Osteoblast (primary cell): Measurements from ENCODE around the gene OTOP3. TPM values are rescaled to one million over a fixed set of nuclear protein-coding genes. Genes with fewer than 3 reads are reported as not detected.

ENCODE experiments used
- DNase-seq: peaks from one replicate; pipeline ENCODE4 v3.0.0; 2011; ENCODE audit warnings: low spot score, mixed read lengths; ENCODE audit not compliant: insufficient read length; ENCODE audit errors: missing footprints
- H2AFZ ChIP-seq: 2 replicates; pipeline ENCODE4 v1.6.0; 2011; ENCODE audit warnings: mild to moderate bottlenecking, low read length
- H3K27ac ChIP-seq: 2 replicates; pipeline ENCODE4 v1.5.1; 2011; ENCODE audit warnings: mild to moderate bottlenecking, low read depth, low read length, moderate library complexity
- H3K27me3 ChIP-seq: 2 replicates; pipeline ENCODE4 v1.6.0; 2012; ENCODE audit warnings: mild to moderate bottlenecking, control low read depth, inconsistent platforms, low read length, moderate library complexity; ENCODE audit not compliant: insufficient read depth
- H3K36me3 ChIP-seq: 2 replicates; pipeline ENCODE4 v1.5.1; 2011; ENCODE audit warnings: mild to moderate bottlenecking, low read length, control low read depth, moderate library complexity; ENCODE audit not compliant: insufficient read depth
- H3K4me1 ChIP-seq: 2 replicates; pipeline ENCODE4 v1.5.1; 2011; ENCODE audit warnings: mild to moderate bottlenecking, low read length, control low read depth, moderate library complexity; ENCODE audit not compliant: insufficient read depth
- H3K4me2 ChIP-seq: 2 replicates; pipeline ENCODE4 v1.6.0; 2011; ENCODE audit warnings: mild to moderate bottlenecking, low read length; ENCODE audit not compliant: insufficient read depth
- H3K4me3 ChIP-seq: fragments of 200-600 bp; sonication (generic); 3 replicates; pipeline ENCODE4 v1.5.1; 2012; ENCODE audit warnings: mild to moderate bottlenecking, low read length, inconsistent platforms; ENCODE audit not compliant: insufficient read depth
- H3K79me2 ChIP-seq: 2 replicates; pipeline ENCODE4 v1.6.0; 2012; ENCODE audit warnings: mild to moderate bottlenecking, low read length, control low read depth, inconsistent platforms; ENCODE audit not compliant: insufficient read depth
- H3K9me3 ChIP-seq: 2 replicates; pipeline ENCODE4 v1.5.1; 2011; ENCODE audit warnings: low read depth, low read length, control low read depth
- H4K20me1 ChIP-seq: 2 replicates; pipeline ENCODE4 v1.6.0; 2012; ENCODE audit warnings: mild to moderate bottlenecking, low read length, control low read depth; ENCODE audit not compliant: insufficient read depth
- total RNA-seq: library from RNA; depleted of rRNA; stranded (reverse); fragments of >200 nt; gene quantifications from 2 replicates; pipeline ENCODE4 v1.2.3, GENCODE V29; 2012
- TF ChIP-seq, protein P1 (sequence below): IDR thresholded peaks from 2 replicates; pipeline ENCODE4 v1.5.1; 2011; ENCODE audit warnings: mild to moderate bottlenecking, low read depth, low read length, moderate library complexity; ENCODE audit errors: extremely low read depth

The OTOP3 gene
- total RNA-seq, 1 donor, result not detected

- Histone ChIP-seq H3K4me3 (no peak overlapping the region), H3K4me1 (peaks cover 5% of the 10 kb centered on the region), H3K27me3 (no peaks in the 10 kb centered on the region), H3K9me3 (no peaks in the 10 kb centered on the region), H3K4me2 (no peak overlapping the region), H3K36me3 (no peaks in the 10 kb centered on the region), H3K79me2 (no peaks in the 10 kb centered on the region), H4K20me1 (no peaks in the 10 kb centered on the region), H2AFZ (peak overlapping the region; percentile 63), H3K27ac (no peak overlapping the region)
- TF ChIP-seq, protein P1, sequence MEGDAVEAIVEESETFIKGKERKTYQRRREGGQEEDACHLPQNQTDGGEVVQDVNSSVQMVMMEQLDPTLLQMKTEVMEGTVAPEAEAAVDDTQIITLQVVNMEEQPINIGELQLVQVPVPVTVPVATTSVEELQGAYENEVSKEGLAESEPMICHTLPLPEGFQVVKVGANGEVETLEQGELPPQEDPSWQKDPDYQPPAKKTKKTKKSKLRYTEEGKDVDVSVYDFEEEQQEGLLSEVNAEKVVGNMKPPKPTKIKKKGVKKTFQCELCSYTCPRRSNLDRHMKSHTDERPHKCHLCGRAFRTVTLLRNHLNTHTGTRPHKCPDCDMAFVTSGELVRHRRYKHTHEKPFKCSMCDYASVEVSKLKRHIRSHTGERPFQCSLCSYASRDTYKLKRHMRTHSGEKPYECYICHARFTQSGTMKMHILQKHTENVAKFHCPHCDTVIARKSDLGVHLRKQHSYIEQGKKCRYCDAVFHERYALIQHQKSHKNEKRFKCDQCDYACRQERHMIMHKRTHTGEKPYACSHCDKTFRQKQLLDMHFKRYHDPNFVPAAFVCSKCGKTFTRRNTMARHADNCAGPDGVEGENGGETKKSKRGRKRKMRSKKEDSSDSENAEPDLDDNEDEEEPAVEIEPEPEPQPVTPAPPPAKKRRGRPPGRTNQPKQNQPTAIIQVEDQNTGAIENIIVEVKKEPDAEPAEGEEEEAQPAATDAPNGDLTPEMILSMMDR, result peak; percentile 46
- DNase-seq, result peak; percentile 85
Observed at GRCh38 chr17:74960570-74961342, 25.1 kb downstream of the OTOP3 start.

DNA sequence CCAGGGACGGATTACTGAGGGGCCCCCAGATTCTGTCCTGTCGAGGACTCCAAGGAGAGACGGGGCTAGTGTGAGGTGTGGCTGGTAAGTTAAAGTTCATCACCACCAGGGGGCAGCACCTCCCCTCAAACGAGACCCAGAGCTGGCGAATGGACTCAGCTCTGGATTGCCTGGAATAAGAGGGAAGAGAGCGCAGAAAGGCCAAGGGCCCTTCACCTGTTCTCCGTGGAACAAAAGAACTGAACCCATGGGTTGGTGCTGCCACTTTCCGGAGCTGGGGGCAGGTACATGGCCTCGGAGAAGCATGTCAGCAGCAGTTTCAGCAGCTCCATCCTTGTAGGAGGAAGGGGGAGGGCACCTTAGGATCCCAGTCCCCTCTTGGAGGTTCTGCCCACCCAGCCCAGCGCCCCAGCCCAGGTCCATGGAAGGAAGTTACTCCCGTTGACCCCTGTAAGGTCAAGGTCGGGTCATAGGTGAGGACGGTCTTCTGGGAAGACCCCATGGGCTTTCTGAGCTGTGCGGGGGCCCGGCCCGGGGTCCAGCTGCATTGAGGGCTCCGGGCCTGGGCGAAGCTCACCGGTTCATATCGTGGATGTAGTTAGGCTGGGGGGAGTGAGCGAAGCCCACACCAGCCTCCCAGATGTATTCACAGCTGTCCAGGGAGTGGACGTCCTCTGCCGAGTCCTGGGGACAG is 26.1 kb downstream of the OTOP3 start:
- Histone ChIP-seq H3K27me3 (no peaks in the 10 kb centered on the region), H3K4me2 (no peak overlapping the region), H3K79me2 (no peaks in the 10 kb centered on the region), H2AFZ (no peak overlapping the region), H3K4me3 (no peak overlapping the region), H3K9me3 (no peaks in the 10 kb centered on the region), H3K4me1 (peaks cover 5% of the 10 kb centered on the region), H3K27ac (no peak overlapping the region), H3K36me3 (no peaks in the 10 kb centered on the region), H4K20me1 (no peaks in the 10 kb centered on the region)
- TF ChIP-seq, protein P1, result peak; percentile 73
- DNase-seq, result peak; percentile 99

DNA sequence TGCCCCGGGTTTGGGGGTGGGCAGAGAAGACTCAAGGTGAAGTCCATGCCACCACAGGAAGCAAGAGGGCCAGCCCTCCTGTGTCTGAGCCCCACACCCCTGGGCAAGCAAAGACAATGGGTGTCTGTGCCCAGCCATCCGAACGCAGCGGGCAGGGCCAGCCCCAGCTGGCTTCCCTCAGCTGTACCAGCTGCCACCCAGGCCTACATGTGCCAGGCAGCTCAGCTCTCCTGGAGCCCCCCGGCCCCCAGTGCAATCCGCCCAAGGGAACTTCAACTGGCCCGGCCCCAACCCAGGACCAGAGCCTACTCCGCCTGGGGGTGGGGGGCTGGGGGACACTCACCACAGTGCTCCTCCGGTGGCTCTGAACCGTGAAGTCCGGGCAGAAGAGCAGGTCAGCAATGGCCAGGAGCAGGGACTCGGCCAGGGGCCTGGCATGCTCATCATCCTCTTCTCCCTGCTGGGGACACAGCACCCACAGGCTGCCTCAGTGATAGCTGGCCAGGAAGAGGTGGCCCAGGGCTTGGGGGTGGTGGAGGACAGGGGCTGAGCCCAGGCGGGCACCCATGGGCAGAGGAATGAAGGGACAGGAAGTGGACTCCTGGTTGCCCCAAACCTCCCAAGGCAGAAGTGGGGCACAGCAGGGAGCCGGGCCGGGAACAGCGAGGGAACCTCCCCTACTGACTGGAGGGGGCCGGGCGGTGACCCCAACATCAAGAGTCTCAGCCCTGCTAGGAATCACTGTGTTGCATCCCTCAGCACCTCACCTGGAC is 27.1 kb downstream of the OTOP3 start:
- Histone ChIP-seq H3K4me2 (no peak overlapping the region), H3K27ac (no peak overlapping the region), H3K4me3 (no peak overlapping the region), H3K36me3 (no peaks in the 10 kb centered on the region), H3K27me3 (no peaks in the 10 kb centered on the region), H3K9me3 (no peaks in the 10 kb centered on the region), H4K20me1 (no peaks in the 10 kb centered on the region), H3K4me1 (peaks cover 5% of the 10 kb centered on the region), H3K79me2 (no peaks in the 10 kb centered on the region), H2AFZ (no peak overlapping the region)
- TF ChIP-seq, protein P1, result no peak
- peak; percentile 82 for DNase-seq
